ES-I3 (cell line): ENCODE data around the gene PAQR7.
A peak's percentile ranks its signal among the peaks of the same experiment; 100 is the strongest.

Experiments used
- H3K36me3 ChIP-seq: 2 replicates; pipeline ENCODE4 v1.6.1; 2013; ENCODE audit warnings: mild to moderate bottlenecking, low read length, control low read depth, moderate library complexity; ENCODE audit not compliant: insufficient read depth
- H3K4me1 ChIP-seq: 2 replicates; pipeline ENCODE4 v1.6.1; 2013; ENCODE audit warnings: mild to moderate bottlenecking, control low read depth, low read length; ENCODE audit not compliant: insufficient read depth
- H3K9ac ChIP-seq: 2 replicates; pipeline ENCODE4 v1.6.1; 2013; ENCODE audit warnings: low read depth, mild to moderate bottlenecking, low read length, moderate library complexity
- H3K9me3 ChIP-seq: 2 replicates; pipeline ENCODE4 v1.6.1; 2013; ENCODE audit warnings: mild to moderate bottlenecking, low read length, moderate library complexity; ENCODE audit not compliant: control insufficient read depth, insufficient read depth

Gene PAQR7

GRCh38 chr1:25907601-25908000 is 32.1 kb upstream of the PAQR7 start:
- Histone ChIP-seq H3K4me1 (peaks cover 6% of the 10 kb centered on the region), H3K9me3 (no peaks in the 10 kb centered on the region), H3K36me3 (peaks cover 2% of the 10 kb centered on the region), H3K9ac (no peak overlapping the region)

GRCh38 chr1:25906644-25907300 is 31.3 kb upstream of the PAQR7 start:
- peak overlapping the region; percentile 72 for H3K9ac ChIP-seq

GRCh38 chr1:25905680-25906643 is 30.5 kb upstream of the PAQR7 start, which contains the start of gene STMN1:
Gene STMN1, minus strand, starts transcription at chr1:25906419. Its CDS starts 1,743 bp downstream, at chr1:25904676.
- Histone ChIP-seq H3K9ac (peak within 1 kb of the TSS; percentile 91), H3K9me3 (no peaks in the 10 kb centered on the region), H3K36me3 (peaks cover 11% of the 10 kb centered on the region), H3K4me1 (peaks cover 6% of the 10 kb centered on the region)

More at GRCh38 chr1:25906644-25907300, 31.3 kb upstream of the PAQR7 start:
- peaks cover 7% of the 10 kb centered on the region for H3K36me3 ChIP-seq
- H3K9me3 ChIP-seq = no peaks in the 10 kb centered on the region
- peaks cover 6% of the 10 kb centered on the region for H3K4me1 ChIP-seq

- Histone ChIP-seq H3K4me1 (peaks cover 6% of the 10 kb centered on the region), H3K9me3 (no peaks in the 10 kb centered on the region), H3K36me3 (peaks cover 14% of the 10 kb centered on the region), H3K9ac (peak overlapping the region; percentile 91)
Observed at GRCh38 chr1:25904943-25905679, 29.6 kb upstream of the PAQR7 start.

- no peaks in the 10 kb centered on the region for H3K9me3 ChIP-seq
- H3K4me1 ChIP-seq = peaks cover 6% of the 10 kb centered on the region
- H3K36me3 ChIP-seq = peaks cover 24% of the 10 kb centered on the region
- no peak overlapping the region; the same call in 1 of the 2 replicates for H3K9ac ChIP-seq
Observed at GRCh38 chr1:25903986-25904385, 28.5 kb upstream of the PAQR7 start.

GRCh38 chr1:25902462-25902861 is 27.0 kb upstream of the PAQR7 start:
- Histone ChIP-seq H3K9me3 (no peaks in the 10 kb centered on the region), H3K36me3 (peaks cover 32% of the 10 kb centered on the region), H3K4me1 (peaks cover 6% of the 10 kb centered on the region), H3K9ac (no peak overlapping the region)

- H3K9ac ChIP-seq = no peak overlapping the region
- H3K9me3 ChIP-seq = no peaks in the 10 kb centered on the region
- H3K4me1 ChIP-seq = peaks cover 11% of the 10 kb centered on the region
- H3K36me3 ChIP-seq = peaks cover 32% of the 10 kb centered on the region
Observed at GRCh38 chr1:25900219-25900618, 24.7 kb upstream of the PAQR7 start.

GRCh38 chr1:25899792-25900191 is 24.3 kb upstream of the PAQR7 start:
- H3K9me3 ChIP-seq = no peaks in the 10 kb centered on the region
- peaks cover 11% of the 10 kb centered on the region for H3K4me1 ChIP-seq
- peaks cover 32% of the 10 kb centered on the region for H3K36me3 ChIP-seq
- no peak overlapping the region for H3K9ac ChIP-seq

GRCh38 chr1:25898223-25899015 is 22.9 kb upstream of the PAQR7 start:
- H3K4me1 ChIP-seq = peaks cover 11% of the 10 kb centered on the region
- H3K36me3 ChIP-seq = peaks cover 32% of the 10 kb centered on the region
- no peak overlapping the region for H3K9ac ChIP-seq
- H3K9me3 ChIP-seq = no peaks in the 10 kb centered on the region

GRCh38 chr1:25897754-25898153 is 22.2 kb upstream of the PAQR7 start:
- no peaks in the 10 kb centered on the region for H3K9me3 ChIP-seq
- H3K9ac ChIP-seq = no peak overlapping the region
- peaks cover 16% of the 10 kb centered on the region for H3K4me1 ChIP-seq
- peaks cover 31% of the 10 kb centered on the region for H3K36me3 ChIP-seq

- Histone ChIP-seq H3K4me1 (peaks cover 24% of the 10 kb centered on the region), H3K9ac (no peak overlapping the region), H3K9me3 (no peaks in the 10 kb centered on the region), H3K36me3 (peaks cover 23% of the 10 kb centered on the region)
Observed at GRCh38 chr1:25896266-25896665, 20.8 kb upstream of the PAQR7 start.

GRCh38 chr1:25895365-25895990 is 20.0 kb upstream of the PAQR7 start:
- H3K9ac ChIP-seq = no peak overlapping the region
- H3K4me1 ChIP-seq = peaks cover 29% of the 10 kb centered on the region
- no peaks in the 10 kb centered on the region for H3K9me3 ChIP-seq
- peaks cover 21% of the 10 kb centered on the region for H3K36me3 ChIP-seq

- H3K36me3 ChIP-seq = 0 out of 2 replicates have a peak, but pooled peaks cover under 1% of the 10 kb centered on the region
- peaks cover 41% of the 10 kb centered on the region for H3K4me1 ChIP-seq
- no peak overlapping the region for H3K9ac ChIP-seq
- H3K9me3 ChIP-seq = no peaks in the 10 kb centered on the region
Observed at GRCh38 chr1:25893116-25893515, 17.6 kb upstream of the PAQR7 start.
